Neuron (in vitro differentiated cells): ENCODE data around the gene TMEM100.

ENCODE experiments used
- H2AFZ ChIP-seq: one replicate; pipeline ENCODE4 v1.6.1; 2013; ENCODE audit warnings: low read depth, mild to moderate bottlenecking, inconsistent platforms, low read length, moderate library complexity
- H3K27me3 ChIP-seq: one replicate; pipeline ENCODE4 v1.6.1; 2013; ENCODE audit warnings: low read length; ENCODE audit not compliant: insufficient read depth
- H3K36me3 ChIP-seq: one replicate; pipeline ENCODE4 v1.6.1; 2013; ENCODE audit warnings: low read length; ENCODE audit not compliant: insufficient read depth
- H3K4me1 ChIP-seq: one replicate; pipeline ENCODE4 v1.6.1; 2013; ENCODE audit warnings: low read length; ENCODE audit not compliant: insufficient read depth
- H3K4me3 ChIP-seq: 2 replicates; pipeline ENCODE4 v1.5.1; 2013; ENCODE audit warnings: mild to moderate bottlenecking, low read length, moderate library complexity
- H3K9me3 ChIP-seq: one replicate; pipeline ENCODE4 v1.6.1; 2013; ENCODE audit warnings: low read length

The TMEM100 gene

GRCh38 chr17:55756689-55757088, 34.0 kb upstream of the TMEM100 start:
- H3K36me3 ChIP-seq = no peaks in the 10 kb centered on the region
- H3K4me3 ChIP-seq = no peak overlapping the region
- no peaks in the 10 kb centered on the region for H3K9me3 ChIP-seq
- H2AFZ ChIP-seq = no peak overlapping the region
- peaks cover 3% of the 10 kb centered on the region for H3K4me1 ChIP-seq
- no peaks in the 10 kb centered on the region for H3K27me3 ChIP-seq

- Histone ChIP-seq H3K4me3 (peak overlapping the region; percentile 64), H3K9me3 (no peaks in the 10 kb centered on the region), H2AFZ (peak overlapping the region; percentile 82), H3K36me3 (no peaks in the 10 kb centered on the region), H3K27me3 (peaks cover 2% of the 10 kb centered on the region), H3K4me1 (peaks cover 4% of the 10 kb centered on the region)
Observed at GRCh38 chr17:55751720-55752250, 29.1 kb upstream of the TMEM100 start.

GRCh38 chr17:55750750-55751657, 28.3 kb upstream of the TMEM100 start, which contains the start of gene PCTP:
PCTP (plus strand) TSS chr17:55751051; CDS start chr17:55751104, 53 bp downstream.
- H2AFZ ChIP-seq = peak within 1 kb of the TSS; percentile 82
- no peaks in the 10 kb centered on the region for H3K9me3 ChIP-seq
- no peaks in the 10 kb centered on the region for H3K36me3 ChIP-seq
- peak within 1 kb of the TSS; percentile 64 for H3K4me3 ChIP-seq
- peaks cover 2% of the 10 kb centered on the region for H3K27me3 ChIP-seq
- H3K4me1 ChIP-seq = peaks cover 4% of the 10 kb centered on the region

- Histone ChIP-seq H3K4me1 (peaks cover 4% of the 10 kb centered on the region), H3K27me3 (peaks cover 2% of the 10 kb centered on the region), H3K9me3 (no peaks in the 10 kb centered on the region), H3K36me3 (no peaks in the 10 kb centered on the region), H2AFZ (peak overlapping the region; percentile 82), H3K4me3 (no peak overlapping the region)
Observed at GRCh38 chr17:55749985-55750384, 27.3 kb upstream of the TMEM100 start.

GRCh38 chr17:55748841-55749240, 26.2 kb upstream of the TMEM100 start:
- Histone ChIP-seq H2AFZ (no peak overlapping the region), H3K4me3 (no peak overlapping the region), H3K27me3 (peaks cover 2% of the 10 kb centered on the region), H3K9me3 (no peaks in the 10 kb centered on the region), H3K4me1 (peaks cover 4% of the 10 kb centered on the region), H3K36me3 (no peaks in the 10 kb centered on the region)

GRCh38 chr17:55747209-55747608, 24.5 kb upstream of the TMEM100 start:
- Histone ChIP-seq H3K4me3 (no peak overlapping the region), H3K36me3 (no peaks in the 10 kb centered on the region), H3K9me3 (no peaks in the 10 kb centered on the region), H3K27me3 (peaks cover 2% of the 10 kb centered on the region), H3K4me1 (peaks cover 4% of the 10 kb centered on the region), H2AFZ (no peak overlapping the region)

- H3K27me3 ChIP-seq = peaks cover 2% of the 10 kb centered on the region
- no peaks in the 10 kb centered on the region for H3K9me3 ChIP-seq
- H3K4me1 ChIP-seq = no peaks in the 10 kb centered on the region
- H3K36me3 ChIP-seq = no peaks in the 10 kb centered on the region
- H3K4me3 ChIP-seq = no peak overlapping the region
- H2AFZ ChIP-seq = no peak overlapping the region
Observed at GRCh38 chr17:55746466-55746865, 23.8 kb upstream of the TMEM100 start.

GRCh38 chr17:55745258-55745657, 22.6 kb upstream of the TMEM100 start:
- H3K4me1 ChIP-seq = no peaks in the 10 kb centered on the region
- H3K36me3 ChIP-seq = no peaks in the 10 kb centered on the region
- peaks cover 6% of the 10 kb centered on the region for H3K27me3 ChIP-seq
- no peaks in the 10 kb centered on the region for H3K9me3 ChIP-seq
- no peak overlapping the region for H2AFZ ChIP-seq
- no peak overlapping the region for H3K4me3 ChIP-seq

- Histone ChIP-seq H3K9me3 (no peaks in the 10 kb centered on the region), H3K27me3 (peaks cover 6% of the 10 kb centered on the region), H3K4me1 (no peaks in the 10 kb centered on the region), H3K36me3 (no peaks in the 10 kb centered on the region), H2AFZ (no peak overlapping the region), H3K4me3 (no peak overlapping the region)
Observed at GRCh38 chr17:55743103-55743679, 20.5 kb upstream of the TMEM100 start.

- Histone ChIP-seq H3K36me3 (no peaks in the 10 kb centered on the region), H3K9me3 (no peaks in the 10 kb centered on the region), H3K4me1 (no peaks in the 10 kb centered on the region), H2AFZ (no peak overlapping the region), H3K27me3 (peaks cover 6% of the 10 kb centered on the region), H3K4me3 (no peak overlapping the region)
Observed at GRCh38 chr17:55742272-55743102, 19.8 kb upstream of the TMEM100 start.

GRCh38 chr17:55741356-55741700, 18.7 kb upstream of the TMEM100 start:
- no peak overlapping the region for H3K4me3 ChIP-seq
- H3K9me3 ChIP-seq = no peaks in the 10 kb centered on the region
- H3K4me1 ChIP-seq = no peaks in the 10 kb centered on the region
- H2AFZ ChIP-seq = no peak overlapping the region
- no peaks in the 10 kb centered on the region for H3K36me3 ChIP-seq
- H3K27me3 ChIP-seq = peaks cover 4% of the 10 kb centered on the region

- H2AFZ ChIP-seq = no peak overlapping the region
- peaks cover 4% of the 10 kb centered on the region for H3K27me3 ChIP-seq
- no peaks in the 10 kb centered on the region for H3K4me1 ChIP-seq
- H3K36me3 ChIP-seq = no peaks in the 10 kb centered on the region
- H3K4me3 ChIP-seq = no peak overlapping the region
- H3K9me3 ChIP-seq = no peaks in the 10 kb centered on the region
Observed at GRCh38 chr17:55740511-55741355, 18.1 kb upstream of the TMEM100 start.
